Neuronal stem cell (in vitro differentiated cells): ENCODE measurements around the gene IBA57.

ENCODE experiments used
- DNase-seq: peaks from one replicate; pipeline ENCODE4 v3.0.0-alpha.2; 2013; ENCODE audit warnings: low spot score
- H2AFZ ChIP-seq: one replicate; pipeline ENCODE4 v1.6.1; 2013; ENCODE audit warnings: mild to moderate bottlenecking, low read length, inconsistent platforms
- H2AK5ac ChIP-seq: 2 replicates; pipeline ENCODE4 v1.6.1; 2013; ENCODE audit warnings: low read depth, mild to moderate bottlenecking, inconsistent platforms, low read length, moderate library complexity, mixed read lengths
- H2BK120ac ChIP-seq: 2 replicates; pipeline ENCODE4 v1.6.1; 2013; ENCODE audit warnings: low read depth, mild to moderate bottlenecking, inconsistent platforms, low read length, moderate library complexity, mixed read lengths
- H2BK12ac ChIP-seq: one replicate; pipeline ENCODE4 v1.6.1; 2013; ENCODE audit warnings: low read length, inconsistent platforms
- H2BK15ac ChIP-seq: 2 replicates; pipeline ENCODE4 v1.6.1; 2013; ENCODE audit warnings: mild to moderate bottlenecking, low read length, inconsistent platforms, mixed read lengths
- H2BK5ac ChIP-seq: one replicate; pipeline ENCODE4 v1.6.1; 2013; ENCODE audit warnings: inconsistent platforms, mild to moderate bottlenecking, low read length, moderate library complexity
- H3K14ac ChIP-seq: one replicate; pipeline ENCODE4 v1.6.1; 2013; ENCODE audit warnings: low read length, inconsistent platforms
- H3K18ac ChIP-seq: 2 replicates; pipeline ENCODE4 v1.6.1; 2013; ENCODE audit warnings: low read length, inconsistent platforms
- H3K23ac ChIP-seq: 2 replicates; pipeline ENCODE4 v1.6.1; 2013; ENCODE audit warnings: low read depth, mild to moderate bottlenecking, mixed read lengths, low read length, inconsistent platforms; ENCODE audit not compliant: poor library complexity
- H3K27ac ChIP-seq: replicated peaks from 3 replicates; pipeline ENCODE4 v1.5.1; 2013; ENCODE audit warnings: low read length, inconsistent platforms
- H3K27me3 ChIP-seq, 3 experiments: 2 replicates each; pipeline ENCODE4 v1.6.1; 2013; ENCODE audit warnings: low read length in 3 of 3, mild to moderate bottlenecking in 2 of 3, inconsistent platforms in 1 of 3, low read depth in 1 of 3, mixed read lengths in 1 of 3, moderate library complexity in 1 of 3; ENCODE audit not compliant: control insufficient read depth in 3 of 3, insufficient read depth in 3 of 3
- H3K36me3 ChIP-seq, 2 donors: replicated peaks in 1 of 2; 2 replicates each; pipeline ENCODE4 v1.6.1; 2013; ENCODE audit warnings: low read length in 2 of 2; ENCODE audit not compliant: control insufficient read depth in 2 of 2, insufficient read depth in 2 of 2
- H3K4ac ChIP-seq: 2 replicates; pipeline ENCODE4 v1.6.1; 2013; ENCODE audit warnings: inconsistent platforms, mild to moderate bottlenecking, low read length, moderate library complexity
- H3K4me1 ChIP-seq, 2 donors: 1 replicate in 1 of 2; 2 replicates in 1 of 2; pipeline ENCODE4 v1.6.1; 2013; ENCODE audit warnings: low read length in 2 of 2, low read depth in 1 of 2; ENCODE audit not compliant: control insufficient read depth in 2 of 2, insufficient read depth in 1 of 2
- H3K4me2 ChIP-seq: one replicate; pipeline ENCODE4 v1.6.1; 2013; ENCODE audit warnings: mild to moderate bottlenecking, low read length, inconsistent platforms; ENCODE audit not compliant: insufficient read depth, poor library complexity, severe bottlenecking
- H3K4me3 ChIP-seq, 2 donors: 2 replicates each; pipeline ENCODE4 v1.5.1; 2013; ENCODE audit warnings: low read length in 2 of 2, mild to moderate bottlenecking in 2 of 2, inconsistent platforms in 1 of 2, moderate library complexity in 1 of 2
- H3K79me1 ChIP-seq: one replicate; pipeline ENCODE4 v1.6.1; 2013; ENCODE audit warnings: low read depth, mild to moderate bottlenecking, inconsistent platforms, low read length, moderate library complexity
- H3K9ac ChIP-seq: one replicate; pipeline ENCODE4 v1.6.1; 2013; ENCODE audit warnings: mild to moderate bottlenecking, low read depth, low read length, inconsistent platforms; ENCODE audit not compliant: poor library complexity
- H3K9me3 ChIP-seq, 2 donors: replicated peaks in 1 of 2; 2 replicates each; pipeline versions ENCODE3 to v1.6.1; 2013; ENCODE audit warnings: low read length in 2 of 2, mild to moderate bottlenecking in 2 of 2, inconsistent platforms in 1 of 2, low read depth in 1 of 2, mixed read lengths in 1 of 2, moderate library complexity in 1 of 2; ENCODE audit not compliant: control insufficient read depth in 2 of 2, insufficient read depth in 1 of 2
- H4K8ac ChIP-seq: one replicate; pipeline ENCODE4 v1.6.1; 2013; ENCODE audit warnings: low read depth, mild to moderate bottlenecking, inconsistent platforms, low read length, moderate library complexity
- H4K91ac ChIP-seq: one replicate; pipeline ENCODE4 v1.6.1; 2013; ENCODE audit warnings: low read length, low read depth, mild to moderate bottlenecking, inconsistent platforms; ENCODE audit not compliant: poor library complexity
- WGBS, 2 donors: extraction: QIAGEN DNeasy Blood & Tissue Kit; methylation state at CpG; one replicate each; pipeline ENCODE4 v1.1.7; 2013; ENCODE audit warnings: missing lambda C conversion rate in 2 of 2, mixed read lengths in 1 of 2; ENCODE audit not compliant: insufficient read length in 2 of 2, insufficient replicate concordance in 1 of 2; ENCODE audit errors: extremely low coverage in 2 of 2; 5-methylcytosine and 5-hydroxymethylcytosine counted together

Gene IBA57

DNA sequence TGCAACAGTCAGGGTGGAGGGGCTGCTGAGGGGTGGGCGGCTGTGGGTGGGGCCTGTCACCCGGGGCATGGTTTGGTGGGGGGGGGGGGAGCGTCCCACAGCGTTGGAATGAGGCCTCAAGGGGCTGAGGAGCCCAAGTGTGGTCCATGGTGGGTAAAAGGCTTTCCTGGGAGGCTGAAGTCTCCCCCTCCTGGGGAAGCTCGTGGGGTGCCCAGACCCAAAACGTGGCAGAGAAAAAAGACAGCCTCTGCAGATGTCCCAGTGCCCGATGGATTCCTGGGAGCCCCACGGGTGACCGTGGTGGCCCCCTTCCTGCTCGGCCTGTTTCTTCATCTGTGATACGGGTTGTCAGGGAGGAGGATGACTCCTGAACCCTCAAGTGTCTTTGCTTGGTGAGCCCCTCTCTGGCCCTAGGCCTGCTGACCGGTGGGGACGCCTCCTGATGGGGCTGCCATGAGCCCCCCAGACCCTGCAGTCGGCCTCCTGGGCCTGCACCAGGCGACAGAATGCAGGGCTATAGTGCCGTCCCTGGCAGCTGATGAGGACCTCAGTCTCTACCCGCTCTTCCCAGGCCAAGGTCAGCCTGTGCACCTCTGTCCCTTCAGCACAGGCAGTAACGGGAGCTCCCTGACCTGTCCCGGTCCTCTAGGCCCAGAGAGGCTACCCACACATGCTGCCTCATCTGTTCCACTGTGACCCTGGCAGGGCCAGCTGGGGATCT, 43.4 kb downstream of the IBA57 start:
- Histone ChIP-seq H3K18ac (peak overlapping the region; percentile 57), H3K23ac (no peak overlapping the region), H4K8ac (no peak overlapping the region), H3K4me2 (no peak overlapping the region), H2BK15ac (no peak overlapping the region), H3K4ac (peak overlapping the region; percentile 76), H3K9ac (no peak overlapping the region), H3K27ac (no peak overlapping the region), H3K4me3 (no peak overlapping the region), H3K27me3 (peaks cover 0 to 13% (median 7%) of the 10 kb centered on the region in 3 experiments), H3K36me3 (no peaks in the 10 kb centered on the region), H3K4me1 (peaks cover 28% of the 10 kb centered on the region in 2 donors), H3K79me1 (peaks cover 10% of the 10 kb centered on the region), H3K14ac (peak overlapping the region; percentile 71), H3K9me3 (peaks cover 0 to 3% of the 10 kb centered on the region in 2 donors), H4K91ac (no peak overlapping the region), H2AFZ (no peak overlapping the region), H2BK12ac (peak overlapping the region; percentile 58), H2BK5ac (peak overlapping the region; percentile 82), H2AK5ac (peak overlapping the region; percentile 96), H2BK120ac (no peak overlapping the region)
- DNase-seq, result no peak
- WGBS, 2 donors, result no CpG with 5 or more reads among the region's 19 CpGs

- peak overlapping the region; percentile 82 for H2BK5ac ChIP-seq
- no peak overlapping the region for H4K91ac ChIP-seq
- no peak overlapping the region for H2AFZ ChIP-seq
- H3K14ac ChIP-seq, result no peak overlapping the region
- H3K79me1 ChIP-seq, result peaks cover 17% of the 10 kb centered on the region
- H3K27me3 ChIP-seq, result peaks cover 0 to 13% (median 7%) of the 10 kb centered on the region in 3 experiments
- H3K4ac ChIP-seq, result no peak overlapping the region
- H3K36me3 ChIP-seq, result peaks cover 0 to under 1% of the 10 kb centered on the region in 2 donors
- WGBS, 2 donors, result no CpG with 5 or more reads among the region's 3 CpGs
- H3K23ac ChIP-seq, result no peak overlapping the region
- H3K4me3 ChIP-seq, result no peak overlapping the region
- peaks cover 28 to 32% of the 10 kb centered on the region in 2 donors for H3K4me1 ChIP-seq
- H2BK12ac ChIP-seq, result no peak overlapping the region
- no peak overlapping the region for H3K9ac ChIP-seq
- no peak overlapping the region for H3K4me2 ChIP-seq
- no peak overlapping the region for H4K8ac ChIP-seq
- no peak overlapping the region for H2BK15ac ChIP-seq
- H3K27ac ChIP-seq, result no peak overlapping the region
- DNase-seq, result no peak
- peak overlapping the region; percentile 83 for H3K18ac ChIP-seq
- H2BK120ac ChIP-seq, result peak overlapping the region; percentile 63
- H2AK5ac ChIP-seq, result peak overlapping the region; percentile 96
- peaks cover 0 to 3% of the 10 kb centered on the region in 2 donors for H3K9me3 ChIP-seq
Measured at GRCh38 chr1:228209657-228210056, 44.1 kb downstream of the IBA57 start.

GRCh38 chr1:228210076-228210651, 44.6 kb downstream of the IBA57 start:
- Histone ChIP-seq H3K9ac (peak overlapping the region; percentile 30), H4K91ac (no peak overlapping the region), H2AK5ac (no peak overlapping the region), H3K4me2 (no peak overlapping the region), H3K27me3 (peaks cover 0 to 13% (median 7%) of the 10 kb centered on the region in 3 experiments), H2BK15ac (no peak overlapping the region), H3K14ac (no peak overlapping the region), H3K79me1 (peaks cover 21% of the 10 kb centered on the region), H4K8ac (no peak overlapping the region), H3K9me3 (peaks cover 0 to 3% of the 10 kb centered on the region in 2 donors), H3K27ac (no peak overlapping the region), H2BK120ac (peak overlapping the region; percentile 63), H3K4me3 (no peak overlapping the region), H3K18ac (peak overlapping the region; percentile 83), H3K4me1 (peaks cover 25 to 32% of the 10 kb centered on the region in 2 donors), H3K36me3 (peaks cover 0 to 2% of the 10 kb centered on the region in 2 donors), H3K4ac (no peak overlapping the region), H2BK5ac (no peak overlapping the region), H2BK12ac (no peak overlapping the region), H3K23ac (no peak overlapping the region), H2AFZ (no peak overlapping the region)
- DNase-seq, result no peak
- WGBS, 2 donors, result no CpG with 5 or more reads among the region's 11 CpGs
